Adrenal gland (tissue), 5 donors: Measurements from ENCODE around the gene TCP11L2.

Experiments
- POLR2A ChIP-seq, 2 donors: fragments of 450-650 bp; IDR thresholded peaks; one replicate each; pipeline ENCODE4 v1.6.1; 2017; ENCODE audit warnings: antibody characterized with exemption in 2 of 2, mild to moderate bottlenecking in 2 of 2, moderate library complexity in 1 of 2
- TF ChIP-seq, protein P1 (sequence below), 6 experiments: fragments of 450-650 bp in 4 of 6; fragments of 200-600 bp in 2 of 6; sonication (generic) in 1 of 6; IDR thresholded peaks; 1 replicate in 5 of 6; 2 replicates in 1 of 6; pipeline versions ENCODE4 v1.5.1 to v1.8.0; 2016 to 2021; ENCODE audit warnings: antibody characterized with exemption in 6 of 6, mild to moderate bottlenecking in 2 of 6, moderate library complexity in 1 of 6
- donor health status: DM: no; HTN: no; CAD: no.

GRCh38 chr12:106304797-106305196 is 2.3 kb downstream of the TCP11L2 start:
- TF ChIP-seq, protein P1, sequence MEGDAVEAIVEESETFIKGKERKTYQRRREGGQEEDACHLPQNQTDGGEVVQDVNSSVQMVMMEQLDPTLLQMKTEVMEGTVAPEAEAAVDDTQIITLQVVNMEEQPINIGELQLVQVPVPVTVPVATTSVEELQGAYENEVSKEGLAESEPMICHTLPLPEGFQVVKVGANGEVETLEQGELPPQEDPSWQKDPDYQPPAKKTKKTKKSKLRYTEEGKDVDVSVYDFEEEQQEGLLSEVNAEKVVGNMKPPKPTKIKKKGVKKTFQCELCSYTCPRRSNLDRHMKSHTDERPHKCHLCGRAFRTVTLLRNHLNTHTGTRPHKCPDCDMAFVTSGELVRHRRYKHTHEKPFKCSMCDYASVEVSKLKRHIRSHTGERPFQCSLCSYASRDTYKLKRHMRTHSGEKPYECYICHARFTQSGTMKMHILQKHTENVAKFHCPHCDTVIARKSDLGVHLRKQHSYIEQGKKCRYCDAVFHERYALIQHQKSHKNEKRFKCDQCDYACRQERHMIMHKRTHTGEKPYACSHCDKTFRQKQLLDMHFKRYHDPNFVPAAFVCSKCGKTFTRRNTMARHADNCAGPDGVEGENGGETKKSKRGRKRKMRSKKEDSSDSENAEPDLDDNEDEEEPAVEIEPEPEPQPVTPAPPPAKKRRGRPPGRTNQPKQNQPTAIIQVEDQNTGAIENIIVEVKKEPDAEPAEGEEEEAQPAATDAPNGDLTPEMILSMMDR (IDR thresholded peaks at IDR 0.05) = no peak
- TF ChIP-seq POLR2A (IDR thresholded peaks at IDR 0.05) = no peak
